ENCODE data around the gene RPF1. TPM values are rescaled to one million over a fixed set of nuclear protein-coding genes. Genes with fewer than 3 reads are reported as not detected.

RPF1 gene
- total RNA-seq, 1 experiment from 2014 or later, result 36.1 TPM

DNA sequence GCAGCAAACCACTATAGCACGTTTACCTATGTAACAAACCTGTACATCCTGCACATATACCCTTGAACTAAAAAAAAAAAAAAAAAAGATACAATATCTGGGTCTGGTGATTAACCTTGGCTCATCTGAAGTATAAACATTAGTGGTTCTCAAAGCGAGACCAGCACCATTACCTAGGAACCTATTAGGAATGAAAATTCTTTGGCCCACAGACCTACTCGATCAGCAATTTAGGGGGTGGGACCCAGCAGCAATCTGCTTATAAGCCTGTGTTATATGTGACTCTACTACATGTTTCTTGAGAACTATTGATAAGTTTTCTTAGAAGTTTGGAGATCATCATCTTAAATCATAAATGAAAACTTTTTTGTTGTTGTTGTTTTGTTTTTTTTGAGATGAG is 17.4 kb downstream of the RPF1 start:
- Histone ChIP-seq H2AFZ (ENCODE audit: low read length) (no peak overlapping the region), H3T11ph (ENCODE audit: low read length) (no peak overlapping the region), H2BK5ac (ENCODE audit: insufficient read length, low read length) (no peak overlapping the region), H2BK12ac (ENCODE audit: insufficient read length, low read depth, low read length) (no peak overlapping the region), H3K9ac (ENCODE audit: extremely low read depth, insufficient read length, low read length) (no peak overlapping the region), H3K4me1 (ENCODE audit: insufficient read depth, low read length) (no peaks in the 10 kb centered on the region; the same call in 1 of the 2 replicates), H3K79me1 (ENCODE audit: insufficient read depth, low read depth, low read length, poor library complexity, severe bottlenecking) (no peaks in the 10 kb centered on the region), H3K23me2 (ENCODE audit: insufficient read length, low read depth, low read length, poor library complexity, severe bottlenecking) (no peaks in the 10 kb centered on the region), H3K18ac (ENCODE audit: insufficient read length, low read depth, low read length) (no peak overlapping the region), H3K27ac (ENCODE audit: insufficient read length, low read depth, low read length) (no peak overlapping the region), H3K4me2 (ENCODE audit: insufficient read depth, insufficient read length, low read length) (no peak overlapping the region), H2BK120ac (ENCODE audit: low read depth, low read length, poor library complexity, severe bottlenecking) (no peak overlapping the region), H3K56ac (ENCODE audit: insufficient read length, low read depth, low read length) (no peak overlapping the region), H3K14ac (ENCODE audit: insufficient read depth, low read length) (no peak overlapping the region), H4K20me1 (ENCODE audit: control insufficient read depth, insufficient read depth, insufficient read length) (no peaks in the 10 kb centered on the region), H2BK15ac (ENCODE audit: low read depth, low read length) (no peak overlapping the region), H2AK5ac (ENCODE audit: insufficient read length, low read length) (no peak overlapping the region), H3K79me2 (ENCODE audit: insufficient read depth, low read length) (no peaks in the 10 kb centered on the region), H4K8ac (replicated peaks; ENCODE audit: insufficient read length, low read depth, low read length) (no peak overlapping the region), H4K5ac (ENCODE audit: insufficient read length, low read depth, low read length) (no peak overlapping the region), H4K91ac (ENCODE audit: insufficient read length, low read depth, low read length) (no peak overlapping the region), H3K27me3 (ENCODE audit: insufficient read depth, low read length) (no peaks in the 10 kb centered on the region), H3K4ac (ENCODE audit: low read depth, low read length) (no peak overlapping the region), H2BK20ac (ENCODE audit: low read depth, low read length, poor library complexity, severe bottlenecking) (no peak overlapping the region), H3K23ac (ENCODE audit: insufficient read length, low read depth, low read length) (no peak overlapping the region), H3K9me3 (ENCODE audit: control insufficient read depth, low read depth, low read length) (no peaks in the 10 kb centered on the region)
- TF ChIP-seq, protein P1, sequence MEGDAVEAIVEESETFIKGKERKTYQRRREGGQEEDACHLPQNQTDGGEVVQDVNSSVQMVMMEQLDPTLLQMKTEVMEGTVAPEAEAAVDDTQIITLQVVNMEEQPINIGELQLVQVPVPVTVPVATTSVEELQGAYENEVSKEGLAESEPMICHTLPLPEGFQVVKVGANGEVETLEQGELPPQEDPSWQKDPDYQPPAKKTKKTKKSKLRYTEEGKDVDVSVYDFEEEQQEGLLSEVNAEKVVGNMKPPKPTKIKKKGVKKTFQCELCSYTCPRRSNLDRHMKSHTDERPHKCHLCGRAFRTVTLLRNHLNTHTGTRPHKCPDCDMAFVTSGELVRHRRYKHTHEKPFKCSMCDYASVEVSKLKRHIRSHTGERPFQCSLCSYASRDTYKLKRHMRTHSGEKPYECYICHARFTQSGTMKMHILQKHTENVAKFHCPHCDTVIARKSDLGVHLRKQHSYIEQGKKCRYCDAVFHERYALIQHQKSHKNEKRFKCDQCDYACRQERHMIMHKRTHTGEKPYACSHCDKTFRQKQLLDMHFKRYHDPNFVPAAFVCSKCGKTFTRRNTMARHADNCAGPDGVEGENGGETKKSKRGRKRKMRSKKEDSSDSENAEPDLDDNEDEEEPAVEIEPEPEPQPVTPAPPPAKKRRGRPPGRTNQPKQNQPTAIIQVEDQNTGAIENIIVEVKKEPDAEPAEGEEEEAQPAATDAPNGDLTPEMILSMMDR (conservative IDR thresholded peaks at IDR 0.05), result no peak
- H3K4me1 Mint-ChIP-seq, result peaks cover 5 to 17% of the 10 kb centered on the region in 2 experiments
- no peak overlapping the region for H3K27ac Mint-ChIP-seq
- no CpG with 5 or more reads among the region's 3 CpGs for WGBS (ENCODE audit: extremely low coverage, insufficient read length, low lambda C conversion rate)
- DNase-seq, result no peak
- no peak overlapping the region for H3K4me3 Mint-ChIP-seq
- no peaks in the 10 kb centered on the region for H3K27me3 Mint-ChIP-seq (ENCODE audit: low read depth)
- peaks cover 14 to 68% (median 45%) of the 10 kb centered on the region in 3 experiments; a peak in 6 of 7 replicates for H3K36me3 Mint-ChIP-seq (ENCODE audit: insufficient read depth in 1 of 3, low read depth in 3 of 3)
- H3K9me3 Mint-ChIP-seq, result no peaks in the 10 kb centered on the region
